ENCODE measurements around the gene FARP1. TPM values are rescaled to one million over a fixed set of nuclear protein-coding genes. Genes with fewer than 3 reads are reported as not detected.
A peak's percentile ranks its signal among the peaks of the same experiment; 100 is the strongest.

Gene FARP1
- total and polyA plus RNA-seq, 2 of the 8 experiments (the other 6 are each of a cell fraction or from before 2014, with no cell fraction given), result 24.7 to 104 TPM

GRCh38 chr13:98308086-98308911 lies 165.4 kb downstream of the FARP1 start:
- 81% methylated on average over 20 of the region's 20 CpGs; no CpG with 5 or more reads in 1 of the 2 experiments for WGBS, 2 experiments (ENCODE audit: extremely low coverage in 1 of 2, insufficient coverage in 1 of 2, insufficient read length in 1 of 2, insufficient replicate concordance in 2 of 2, low coverage in 1 of 2, low lambda C conversion rate in 2 of 2, missing lambda C conversion rate in 1 of 2)
- Histone ChIP-seq H3K23ac (ENCODE audit: insufficient read length) (no peak overlapping the region), H2BK20ac (ENCODE audit: low read length) (no peak overlapping the region), H3K79me2 (ENCODE audit: control insufficient read depth in 1 of 2, insufficient read depth in 2 of 2, low read length in 2 of 2) (peaks cover 0 to 27% of the 10 kb centered on the region in 2 experiments; a peak in 1 of 4 replicates), H2AK5ac (ENCODE audit: low read depth, low read length) (peak overlapping the region; percentile 61; the same call in 1 of the 2 replicates), H3K4me3 (ENCODE audit: extremely low read depth in 1 of 4, insufficient read depth in 2 of 4, low read depth in 3 of 4, low read length in 4 of 4) (no peak overlapping the region), H3K36me3 (ENCODE audit: control insufficient read depth in 2 of 4, insufficient read depth in 4 of 4, low read length in 3 of 4) (peaks cover 0 to 3% (median 0%) of the 10 kb centered on the region in 4 experiments; a peak in 1 of 8 replicates), H3K9me3 (ENCODE audit: insufficient read depth in 2 of 2, low read depth in 1 of 2, low read length in 1 of 2) (no peaks in the 10 kb centered on the region), H3K18ac (ENCODE audit: extremely low read depth, low read length) (no peak overlapping the region; the same call in 1 of the 2 replicates), H3K27ac (ENCODE audit: low read depth, low read length) (no peak overlapping the region), H3K4ac (replicated peaks; ENCODE audit: insufficient read length, low read depth, low read length) (no peak overlapping the region), H2BK12ac (ENCODE audit: low read depth, low read length) (0 out of 2 replicates have a peak overlapping the region, but pooled peaks have one; percentile 68), H3K9ac (replicated peaks in 1 of 4; ENCODE audit: extremely low read depth in 1 of 4, low read depth in 3 of 4, low read length in 3 of 4) (no peak overlapping the region), H4K5ac (ENCODE audit: insufficient read length, low read depth, low read length) (no peak overlapping the region), H2BK120ac (replicated peaks; ENCODE audit: low read depth, low read length) (no peak overlapping the region), H4K20me1 (replicated peaks in 1 of 2; ENCODE audit: control insufficient read depth in 1 of 2, insufficient read depth in 2 of 2, low read length in 2 of 2) (no peaks in the 10 kb centered on the region), H2BK15ac (ENCODE audit: low read length) (0 out of 2 replicates have a peak overlapping the region, but pooled peaks have one; percentile 72), H3K23me2 (ENCODE audit: low read depth, low read length) (no peaks in the 10 kb centered on the region), H2BK5ac (ENCODE audit: low read depth, low read length) (no peak overlapping the region), H3K79me1 (ENCODE audit: low read depth, low read length) (no peaks in the 10 kb centered on the region; the same call in 1 of the 2 replicates), H3K56ac (replicated peaks; ENCODE audit: insufficient read length, low read depth, low read length) (no peak overlapping the region), H4K91ac (replicated peaks; ENCODE audit: insufficient read length, low read length) (no peak overlapping the region), H4K8ac (ENCODE audit: extremely low read depth, insufficient read depth, low read length) (no peak overlapping the region), H2AFZ (ENCODE audit: low read length) (no peak overlapping the region), H3K14ac (ENCODE audit: insufficient read length) (no peak overlapping the region), H3K4me2 (ENCODE audit: insufficient read depth in 1 of 2, low read depth in 2 of 2, low read length in 2 of 2) (no peak overlapping the region), H3K4me1 (replicated peaks in 1 of 4; ENCODE audit: control insufficient read depth in 3 of 4, insufficient read depth in 4 of 4, low read length in 3 of 4) (peaks cover 0 to 9% (median 4%) of the 10 kb centered on the region in 4 experiments; a peak in 6 of 7 replicates), H3K27me3 (replicated peaks in 1 of 4; ENCODE audit: control insufficient read depth in 3 of 4, extremely low read depth in 1 of 4, insufficient read depth in 3 of 4, low read length in 3 of 4) (no peaks in the 10 kb centered on the region)
- no peak for FAIRE-seq
- POLR2A ChIA-PET (ENCODE audit: partially characterized antibody), result interaction anchor here (0.6 to 1.0 kb wide), 2 partner anchors 10 to 31 kb away, joined by 3 read pairs; no protein-coding TSS in a partner anchor
- no peak for DNase-seq (ENCODE audit: low read depth in 1 of 2, low spot score in 2 of 2)
- CTCF ChIA-PET (ENCODE audit: partially characterized antibody), result interaction anchor here (1.0 kb wide), 1 partner anchor 8 kb away, joined by 3 read pairs; no protein-coding TSS in a partner anchor
- TF ChIP-seq TBP (IDR thresholded peaks at IDR 0.05; ENCODE audit: low read depth, low read length), result no peak
- no peak for TF ChIP-seq CHD2 (IDR thresholded peaks at IDR 0.05; ENCODE audit: low read length)
- TF ChIP-seq ATF3 (IDR thresholded peaks at IDR 0.05; ENCODE audit: insufficient read depth, low read depth, low read length), result no peak
- no peak for TF ChIP-seq TAF7 (optimal IDR thresholded peaks at IDR 0.05; ENCODE audit: borderline replicate concordance, low read depth, low read length)
- no peak for TF ChIP-seq KDM5A (IDR thresholded peaks at IDR 0.05; ENCODE audit: low read length)
- TF ChIP-seq BCL11A (IDR thresholded peaks at IDR 0.05; ENCODE audit: low read depth in 2 of 2, low read length in 2 of 2), result no peak
- TF ChIP-seq ZNF274 (IDR thresholded peaks at IDR 0.05; ENCODE audit: borderline replicate concordance, extremely low read depth, low read length), result no peak
- TF ChIP-seq CTCF (IDR thresholded peaks at IDR 0.05; ENCODE audit: control extremely low read depth in 1 of 3, insufficient read depth in 1 of 3, low read depth in 1 of 3, low read length in 3 of 3), result no peak

Data from H1 (cell line).